SK-N-SH (cell line): ENCODE measurements around the gene HIBADH.

Experiments
- CHD2 ChIP-seq: fragments of 150-350 bp; IDR thresholded peaks from 2 replicates; pipeline ENCODE4 v1.6.1; 2018; ENCODE audit warnings: low read length; ENCODE audit not compliant: partially characterized antibody
- EZH2phosphoT487 ChIP-seq: fragments of 200-600 bp; sonication (generic); IDR thresholded peaks from 2 replicates; pipeline ENCODE4 v1.6.1; 2017; ENCODE audit warnings: low read depth, mixed run types, mild to moderate bottlenecking, antibody characterized with exemption, moderate library complexity, borderline replicate concordance
- FOSL2 ChIP-seq: IDR thresholded peaks from 2 replicates; pipeline ENCODE4 v1.4.0; 2012; ENCODE audit warnings: low read depth, mild to moderate bottlenecking, moderate library complexity, borderline replicate concordance
- NFIC ChIP-seq: IDR thresholded peaks from 2 replicates; pipeline ENCODE4 v1.4.0; 2012; ENCODE audit warnings: borderline replicate concordance
- NRF1 ChIP-seq: IDR thresholded peaks from 2 replicates; pipeline ENCODE4 v1.6.1; 2012; ENCODE audit warnings: low read depth, mild to moderate bottlenecking, low read length
- POLR2AphosphoS5 ChIP-seq: IDR thresholded peaks from 2 replicates; pipeline ENCODE4 v1.6.1; 2012; ENCODE audit warnings: low read depth, low read length
- SMC3 ChIP-seq: IDR thresholded peaks from 2 replicates; pipeline ENCODE4 v1.6.1; 2012; ENCODE audit warnings: low read depth, low read length, improper control_type of control experiment
- TAF1 ChIP-seq: IDR thresholded peaks from 2 replicates; pipeline ENCODE4 v1.6.1; 2012; ENCODE audit warnings: low read depth, mild to moderate bottlenecking, low read length, moderate library complexity, borderline replicate concordance
- TF ChIP-seq, protein P1 (sequence below): fragments of 200-600 bp; sonication (generic); IDR thresholded peaks from 2 replicates; pipeline ENCODE4 v1.6.1; 2017; ENCODE audit warnings: antibody characterized with exemption, mild to moderate bottlenecking, moderate library complexity
- TF ChIP-seq, protein P2 (sequence below): fragments of 150-350 bp; IDR thresholded peaks from 2 replicates; pipeline ENCODE4 v1.6.1; 2016; ENCODE audit warnings: mild to moderate bottlenecking, low read depth, low read length
- TF ChIP-seq, protein P3 (sequence below): fragments of 150-350 bp; IDR thresholded peaks from 2 replicates; pipeline ENCODE4 v1.6.1; 2017; ENCODE audit warnings: antibody characterized with exemption, low read length, low read depth, borderline replicate concordance

DNA sequence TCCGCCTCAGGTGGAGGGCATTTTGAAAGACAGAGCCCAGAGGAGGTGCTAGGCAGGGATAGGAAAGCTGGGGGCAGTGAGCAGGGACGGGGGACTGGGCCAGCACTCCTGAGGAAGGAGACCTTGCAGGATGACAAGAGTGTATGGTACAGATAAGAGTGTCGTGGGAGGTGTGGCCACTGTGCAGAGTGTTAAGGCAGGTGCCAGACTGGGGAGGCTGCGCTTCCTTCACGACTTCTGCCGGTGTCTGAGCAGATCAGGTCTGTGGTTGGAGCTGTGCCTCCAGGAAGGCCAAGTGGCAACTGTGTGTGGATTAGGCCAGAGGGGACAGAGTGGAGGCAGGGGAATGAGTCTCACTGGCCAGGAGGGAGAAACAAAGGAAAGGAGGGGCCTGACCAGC is 161.7 kb downstream of the HIBADH start:
- no peak for TF ChIP-seq SMC3
- no peak for TF ChIP-seq POLR2AphosphoS5
- no peak for TF ChIP-seq EZH2phosphoT487
- no peak for TF ChIP-seq CHD2
- TF ChIP-seq NFIC: no peak
- TF ChIP-seq, protein P1, sequence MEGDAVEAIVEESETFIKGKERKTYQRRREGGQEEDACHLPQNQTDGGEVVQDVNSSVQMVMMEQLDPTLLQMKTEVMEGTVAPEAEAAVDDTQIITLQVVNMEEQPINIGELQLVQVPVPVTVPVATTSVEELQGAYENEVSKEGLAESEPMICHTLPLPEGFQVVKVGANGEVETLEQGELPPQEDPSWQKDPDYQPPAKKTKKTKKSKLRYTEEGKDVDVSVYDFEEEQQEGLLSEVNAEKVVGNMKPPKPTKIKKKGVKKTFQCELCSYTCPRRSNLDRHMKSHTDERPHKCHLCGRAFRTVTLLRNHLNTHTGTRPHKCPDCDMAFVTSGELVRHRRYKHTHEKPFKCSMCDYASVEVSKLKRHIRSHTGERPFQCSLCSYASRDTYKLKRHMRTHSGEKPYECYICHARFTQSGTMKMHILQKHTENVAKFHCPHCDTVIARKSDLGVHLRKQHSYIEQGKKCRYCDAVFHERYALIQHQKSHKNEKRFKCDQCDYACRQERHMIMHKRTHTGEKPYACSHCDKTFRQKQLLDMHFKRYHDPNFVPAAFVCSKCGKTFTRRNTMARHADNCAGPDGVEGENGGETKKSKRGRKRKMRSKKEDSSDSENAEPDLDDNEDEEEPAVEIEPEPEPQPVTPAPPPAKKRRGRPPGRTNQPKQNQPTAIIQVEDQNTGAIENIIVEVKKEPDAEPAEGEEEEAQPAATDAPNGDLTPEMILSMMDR: no peak
- TF ChIP-seq, protein P2, sequence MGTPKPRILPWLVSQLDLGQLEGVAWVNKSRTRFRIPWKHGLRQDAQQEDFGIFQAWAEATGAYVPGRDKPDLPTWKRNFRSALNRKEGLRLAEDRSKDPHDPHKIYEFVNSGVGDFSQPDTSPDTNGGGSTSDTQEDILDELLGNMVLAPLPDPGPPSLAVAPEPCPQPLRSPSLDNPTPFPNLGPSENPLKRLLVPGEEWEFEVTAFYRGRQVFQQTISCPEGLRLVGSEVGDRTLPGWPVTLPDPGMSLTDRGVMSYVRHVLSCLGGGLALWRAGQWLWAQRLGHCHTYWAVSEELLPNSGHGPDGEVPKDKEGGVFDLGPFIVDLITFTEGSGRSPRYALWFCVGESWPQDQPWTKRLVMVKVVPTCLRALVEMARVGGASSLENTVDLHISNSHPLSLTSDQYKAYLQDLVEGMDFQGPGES: no peak
- TF ChIP-seq, protein P3, sequence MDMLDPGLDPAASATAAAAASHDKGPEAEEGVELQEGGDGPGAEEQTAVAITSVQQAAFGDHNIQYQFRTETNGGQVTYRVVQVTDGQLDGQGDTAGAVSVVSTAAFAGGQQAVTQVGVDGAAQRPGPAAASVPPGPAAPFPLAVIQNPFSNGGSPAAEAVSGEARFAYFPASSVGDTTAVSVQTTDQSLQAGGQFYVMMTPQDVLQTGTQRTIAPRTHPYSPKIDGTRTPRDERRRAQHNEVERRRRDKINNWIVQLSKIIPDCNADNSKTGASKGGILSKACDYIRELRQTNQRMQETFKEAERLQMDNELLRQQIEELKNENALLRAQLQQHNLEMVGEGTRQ: no peak
- TF ChIP-seq FOSL2: no peak
- TF ChIP-seq TAF1: no peak
- no peak for TF ChIP-seq NRF1
